RWPE1 (cell line): Measurements from ENCODE around the gene PCBP1.
A peak's percentile ranks its signal among the peaks of the same experiment; 100 is the strongest.

Source experiments
- CTCF ChIA-PET: fragments of 350-600 bp; sonication (Branson Sonifier 250); formaldehyde crosslinking; extraction: SDS; loops from one replicate; lab custom pipeline; 2021; lab: Yijun Ruan, JAX
- POLR2A ChIA-PET: fragments of 400-600 bp; formaldehyde crosslinking; extraction: SDS; loops from one replicate; lab custom pipeline; 2020; ENCODE audit warnings: antibody characterized with exemption; ENCODE audit not compliant: low non-redundant PET; lab: Yijun Ruan, JAX
- DNase-seq: peaks from one replicate; pipeline ENCODE4 v3.0.0; 2012; ENCODE audit warnings: low spot score
- H3K27ac ChIP-seq: fragments of 450-650 bp; 2 replicates; pipeline ENCODE4 v1.5.1; 2017
- TF ChIP-seq, protein P1 (sequence below): fragments of 450-650 bp; conservative IDR thresholded peaks from 2 replicates; pipeline ENCODE4 v1.5.1; 2017; ENCODE audit warnings: low read depth, mild to moderate bottlenecking

The PCBP1 gene

DNA sequence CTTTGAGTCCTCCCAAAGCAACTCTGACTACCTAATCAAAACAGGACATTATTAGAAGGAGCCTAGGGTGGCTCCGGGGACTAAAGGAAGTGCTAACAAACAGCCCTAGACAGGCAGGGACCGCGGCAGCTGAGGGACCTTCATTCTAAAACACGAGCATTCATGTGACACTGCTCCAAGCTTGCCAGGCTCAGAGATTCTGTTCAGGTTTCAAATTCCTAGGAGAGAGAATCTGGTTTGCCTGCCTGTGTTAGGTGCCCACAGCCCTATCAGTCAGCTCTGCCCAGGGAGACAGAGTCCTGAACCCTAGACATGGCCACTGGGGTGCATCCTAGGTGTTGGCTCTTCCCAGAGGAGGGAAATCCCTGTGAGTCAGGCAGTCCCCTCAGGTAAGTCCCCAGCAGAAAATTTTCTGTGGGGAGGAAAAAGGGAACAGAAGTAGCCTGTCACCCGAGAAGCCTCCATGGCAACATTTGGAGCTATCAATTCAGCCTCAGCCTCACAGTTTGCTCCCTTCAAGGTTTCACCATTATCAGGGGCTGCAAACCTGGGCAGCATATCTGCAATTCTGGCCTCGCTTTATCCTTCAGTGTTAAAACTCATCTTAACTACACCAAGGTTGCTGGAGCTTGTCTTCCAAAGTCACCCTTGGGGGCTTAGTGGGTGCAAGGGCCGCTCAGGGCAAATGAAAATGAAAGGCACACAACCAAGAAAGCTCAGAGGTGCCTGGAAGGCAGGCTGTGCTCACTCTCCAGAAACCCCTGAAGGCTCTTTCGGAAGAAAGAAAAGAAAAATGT lies 28.6 kb downstream of the PCBP1 start:
- ChIA-PET CTCF (interaction anchor here (0.5 kb wide), 2 partner anchors 12 to 1520 kb away, joined by 3 read pairs; no protein-coding TSS in a partner anchor), POLR2A (no interaction called here)
- TF ChIP-seq, protein P1, sequence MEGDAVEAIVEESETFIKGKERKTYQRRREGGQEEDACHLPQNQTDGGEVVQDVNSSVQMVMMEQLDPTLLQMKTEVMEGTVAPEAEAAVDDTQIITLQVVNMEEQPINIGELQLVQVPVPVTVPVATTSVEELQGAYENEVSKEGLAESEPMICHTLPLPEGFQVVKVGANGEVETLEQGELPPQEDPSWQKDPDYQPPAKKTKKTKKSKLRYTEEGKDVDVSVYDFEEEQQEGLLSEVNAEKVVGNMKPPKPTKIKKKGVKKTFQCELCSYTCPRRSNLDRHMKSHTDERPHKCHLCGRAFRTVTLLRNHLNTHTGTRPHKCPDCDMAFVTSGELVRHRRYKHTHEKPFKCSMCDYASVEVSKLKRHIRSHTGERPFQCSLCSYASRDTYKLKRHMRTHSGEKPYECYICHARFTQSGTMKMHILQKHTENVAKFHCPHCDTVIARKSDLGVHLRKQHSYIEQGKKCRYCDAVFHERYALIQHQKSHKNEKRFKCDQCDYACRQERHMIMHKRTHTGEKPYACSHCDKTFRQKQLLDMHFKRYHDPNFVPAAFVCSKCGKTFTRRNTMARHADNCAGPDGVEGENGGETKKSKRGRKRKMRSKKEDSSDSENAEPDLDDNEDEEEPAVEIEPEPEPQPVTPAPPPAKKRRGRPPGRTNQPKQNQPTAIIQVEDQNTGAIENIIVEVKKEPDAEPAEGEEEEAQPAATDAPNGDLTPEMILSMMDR = no peak
- no peak for DNase-seq
- no peak overlapping the region for H3K27ac ChIP-seq

DNA sequence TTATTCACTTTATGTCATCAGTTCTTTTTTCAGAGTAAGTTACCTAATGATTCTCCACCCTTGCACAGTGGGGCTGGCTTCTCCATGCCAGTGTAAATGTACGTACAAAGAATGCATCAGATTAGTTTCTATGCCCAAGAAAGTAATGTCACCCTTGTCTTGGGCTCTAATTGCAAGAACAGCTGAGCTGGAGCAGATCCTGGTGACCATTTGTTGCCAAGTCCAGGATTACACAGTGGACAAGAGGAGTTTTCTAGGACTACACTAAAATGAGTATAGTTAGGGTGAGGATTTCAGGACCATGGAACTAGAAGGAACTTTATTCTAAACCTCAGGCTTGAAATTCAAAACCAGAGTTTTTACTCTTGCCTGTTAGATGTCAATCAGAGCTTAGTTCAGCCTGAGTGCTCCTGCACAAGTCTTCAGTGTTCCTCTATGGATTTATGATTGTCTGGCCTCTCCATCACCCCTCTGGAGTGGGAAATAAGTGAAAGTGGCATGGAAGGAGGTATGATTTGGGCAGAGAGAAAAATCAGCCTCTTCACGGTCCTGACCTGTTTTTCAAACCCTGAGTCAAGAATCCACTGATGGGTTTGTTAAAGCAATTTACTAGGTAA lies 29.8 kb downstream of the PCBP1 start:
- ChIA-PET CTCF (interaction anchor here (0.6 to 0.9 kb wide), 2 partner anchors 17 to 21 kb away, joined by 3 to 6 read pairs; no protein-coding TSS in a partner anchor), POLR2A (no interaction called here)
- H3K27ac ChIP-seq = no peak overlapping the region
- DNase-seq = no peak
- TF ChIP-seq, protein P1 = no peak

DNA sequence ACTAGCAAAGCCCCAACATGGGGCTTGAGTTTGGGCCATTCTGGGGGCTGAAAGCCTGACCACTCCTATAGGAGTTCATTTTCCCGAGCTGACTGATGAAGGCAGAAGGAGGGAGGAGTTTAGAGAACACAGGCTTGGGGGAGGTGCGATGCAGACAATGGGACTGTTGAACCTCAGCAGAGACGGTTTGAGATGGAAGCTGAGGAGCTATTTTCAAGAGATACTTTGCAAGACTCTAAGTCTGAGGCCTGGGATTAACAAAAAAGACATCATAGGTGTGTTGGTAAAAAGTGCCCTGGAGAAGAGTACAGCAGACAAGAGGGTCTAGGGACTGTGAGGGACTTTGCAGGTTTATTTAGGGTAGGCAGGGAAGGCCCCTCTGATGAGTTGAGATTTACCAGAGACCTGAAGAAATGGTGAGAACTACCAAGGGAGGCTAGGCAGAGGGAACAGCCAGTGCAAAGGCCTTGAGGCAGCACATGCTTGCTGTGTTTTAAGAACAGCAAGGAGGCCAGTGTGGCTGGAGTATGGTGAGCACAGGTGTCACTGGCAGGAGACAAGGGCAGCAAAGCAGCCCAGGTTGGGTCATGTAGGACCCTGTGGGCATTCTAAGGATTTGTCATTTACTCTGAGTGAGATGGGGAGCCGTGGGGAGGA lies 31.6 kb downstream of the PCBP1 start:
- CTCF ChIA-PET = interaction anchor here (0.5 kb wide), 1 partner anchor 32 kb away, joined by 3 read pairs; no protein-coding TSS in a partner anchor
- POLR2A ChIA-PET = no interaction called here
- no peak overlapping the region for H3K27ac ChIP-seq
- TF ChIP-seq, protein P1 = no peak
- no peak for DNase-seq

DNA sequence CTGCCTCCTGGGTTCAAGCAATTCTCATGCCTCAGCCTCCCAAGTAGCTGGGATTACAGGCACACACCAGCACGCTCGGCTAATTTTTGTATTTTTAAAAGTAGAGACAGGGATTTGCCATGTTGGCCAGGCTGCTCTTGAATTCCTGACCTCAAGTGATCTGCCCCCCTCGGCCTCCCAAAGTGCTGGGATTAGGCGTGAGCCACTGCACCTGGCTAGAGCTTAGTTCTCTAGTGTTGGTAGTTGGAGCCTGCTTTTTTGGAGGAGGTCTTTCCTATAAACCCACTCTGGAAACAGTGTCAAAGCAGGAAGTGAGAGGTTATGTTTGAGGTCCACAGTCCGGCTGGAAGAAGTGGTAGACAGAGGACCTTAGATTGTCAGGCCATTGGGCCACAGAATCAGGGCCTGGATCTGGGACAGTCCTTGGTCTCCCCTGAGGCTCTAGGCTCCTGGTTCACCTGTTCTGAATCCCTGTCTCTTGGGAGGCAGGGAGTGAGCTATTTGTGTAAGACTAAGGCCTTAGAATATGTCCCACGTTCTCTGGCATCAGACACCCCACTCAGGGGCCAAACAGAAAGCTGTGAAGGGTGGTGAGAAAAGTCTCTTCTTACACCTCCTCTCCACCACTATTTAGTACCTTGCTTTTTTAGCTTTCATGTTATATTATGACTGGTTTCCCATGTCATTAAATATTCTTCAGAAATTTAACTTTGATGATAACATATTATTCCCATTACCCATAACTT lies 34.5 kb downstream of the PCBP1 start:
- ChIA-PET POLR2A (no interaction called here), CTCF (interaction anchor here (0.9 kb wide), 1 partner anchor 19 kb away, joined by 3 read pairs; no protein-coding TSS in a partner anchor)
- TF ChIP-seq, protein P1 = no peak
- no peak for DNase-seq
- peak overlapping the region; percentile 48 for H3K27ac ChIP-seq

DNA sequence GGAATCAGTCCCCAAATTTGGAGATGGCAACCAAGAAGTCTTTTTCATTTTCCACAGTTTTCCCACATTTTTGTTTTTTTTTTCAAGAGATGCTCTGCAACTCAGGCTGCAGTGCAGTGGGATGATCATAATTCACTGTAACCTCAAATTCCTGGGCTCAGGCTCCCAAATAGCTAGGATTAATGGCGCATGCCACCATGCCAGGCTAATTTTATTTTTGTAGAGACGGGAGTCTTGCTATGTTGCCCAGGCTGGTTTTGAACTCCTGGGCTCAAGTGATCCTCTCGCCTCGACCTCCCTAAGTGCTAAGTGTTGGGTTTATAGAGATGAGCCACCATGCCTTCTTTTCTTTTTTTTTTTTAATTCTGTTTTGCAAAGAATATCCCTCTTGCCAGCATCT lies 35.2 kb downstream of the PCBP1 start:
- ChIA-PET POLR2A (no interaction called here), CTCF (interaction anchor here (0.6 to 0.9 kb wide), 2 partner anchors 18 to 745 kb away, joined by 3 read pairs; no protein-coding TSS in a partner anchor)
- no peak overlapping the region for H3K27ac ChIP-seq
- no peak for DNase-seq
- TF ChIP-seq, protein P1 = no peak
